IPS DF 6.9 (cell line): ENCODE data around the gene HSFX4.
"Not testable (repeated sequence)": the region's sequence is repeated elsewhere in the genome, so short reads cannot be mapped to it uniquely, and the experiment has no call there.

Experiments used
- DNase-seq: peaks from one replicate; pipeline ENCODE4 v3.0.0-alpha.2; 2013; ENCODE audit warnings: low read depth, low spot score
- H3K27ac ChIP-seq: one replicate; pipeline ENCODE4 v1.5.1; 2013; ENCODE audit warnings: low read length, control low read depth
- H3K27me3 ChIP-seq: 2 replicates; pipeline ENCODE4 v1.6.1; 2013; ENCODE audit warnings: mild to moderate bottlenecking, low read length; ENCODE audit not compliant: control insufficient read depth, insufficient read depth
- H3K36me3 ChIP-seq: 2 replicates; pipeline ENCODE4 v1.6.1; 2013; ENCODE audit warnings: low read length; ENCODE audit not compliant: control insufficient read depth, insufficient read depth
- H3K4me1 ChIP-seq: 2 replicates; pipeline ENCODE4 v1.6.1; 2013; ENCODE audit warnings: low read length; ENCODE audit not compliant: control insufficient read depth, insufficient read depth
- H3K4me3 ChIP-seq: 2 replicates; pipeline ENCODE4 v1.5.1; 2013; ENCODE audit warnings: mild to moderate bottlenecking, low read length
- H3K9me3 ChIP-seq: 2 replicates; pipeline ENCODE4 v1.6.1; 2013; ENCODE audit warnings: low read length, inconsistent platforms; ENCODE audit not compliant: control insufficient read depth, insufficient read depth
- WGBS: extraction: QIAGEN DNeasy Blood & Tissue Kit; methylation state at CpG from one replicate; pipeline ENCODE4 v1.1.7; 2013; ENCODE audit warnings: mixed read lengths, missing lambda C conversion rate; ENCODE audit not compliant: insufficient read length, insufficient coverage; 5-methylcytosine and 5-hydroxymethylcytosine counted together

Gene HSFX4

GRCh38 chrX:149937871-149938426 is 8.6 kb downstream of the HSFX4 start:
- no CpG with 5 or more reads among the region's 46 CpGs for WGBS
- no peaks in the 10 kb centered on the region for H3K9me3 ChIP-seq
- peak overlapping the region; percentile 61 for H3K4me3 ChIP-seq
- DNase-seq = no peak
- no peaks in the 10 kb centered on the region for H3K27me3 ChIP-seq
- 0 out of 2 replicates have a peak, but pooled peaks cover 1% of the 10 kb centered on the region for H3K4me1 ChIP-seq
- no peaks in the 10 kb centered on the region for H3K36me3 ChIP-seq
- no peak overlapping the region for H3K27ac ChIP-seq

- Histone ChIP-seq H3K9me3 (no peaks in the 10 kb centered on the region), H3K36me3 (no peaks in the 10 kb centered on the region), H3K27ac (no peak within 1 kb of the TSS), H3K4me1 (0 out of 2 replicates have a peak, but pooled peaks cover 1% of the 10 kb centered on the region), H3K4me3 (peak within 1 kb of the TSS; percentile 61), H3K27me3 (no peaks in the 10 kb centered on the region)
- DNase-seq = peak; percentile 83
- WGBS = no CpG with 5 or more reads among the region's 39 CpGs
These were observed 9.1 kb downstream of the HSFX4 start, which contains the start of gene EOLA2 for GRCh38 chrX:149938427-149938880. EOLA2 (minus strand) TSS chrX:149938491; CDS start chrX:149933874, 4,617 bp downstream.

- DNase-seq = no peak
- Histone ChIP-seq H3K4me1 (0 out of 2 replicates have a peak, but pooled peaks cover 1% of the 10 kb centered on the region), H3K4me3 (no peak overlapping the region; the same call in 1 of the 2 replicates), H3K27me3 (no peaks in the 10 kb centered on the region), H3K36me3 (no peaks in the 10 kb centered on the region), H3K27ac (no peak overlapping the region), H3K9me3 (no peaks in the 10 kb centered on the region)
- no CpG with 5 or more reads among the region's 50 CpGs for WGBS
These were observed 9.7 kb downstream of the HSFX4 start for GRCh38 chrX:149938881-149939654.

DNA sequence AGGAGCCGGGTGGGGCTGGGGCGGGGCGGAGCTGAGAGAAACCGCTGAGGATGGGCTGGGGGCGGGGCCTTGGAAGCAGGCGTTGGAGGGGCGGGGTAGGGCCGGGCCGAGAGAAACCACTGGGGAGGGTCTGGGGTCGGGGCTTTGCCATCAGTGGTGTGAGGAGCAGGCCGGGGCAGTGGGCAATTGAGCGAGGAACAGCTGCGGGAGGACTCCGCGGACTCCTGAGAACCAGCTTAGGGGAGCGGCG is 10.2 kb downstream of the HSFX4 start:
- DNase-seq = no peak
- Histone ChIP-seq H3K4me1 (0 out of 2 replicates have a peak, but pooled peaks cover 1% of the 10 kb centered on the region), H3K4me3 (peak overlapping the region; percentile 55; the same call in 1 of the 2 replicates), H3K36me3 (no peaks in the 10 kb centered on the region), H3K9me3 (no peaks in the 10 kb centered on the region), H3K27ac (no peak overlapping the region), H3K27me3 (no peaks in the 10 kb centered on the region)
- no CpG with 5 or more reads among the region's 17 CpGs for WGBS

GRCh38 chrX:149939905-149940673 is 10.7 kb downstream of the HSFX4 start:
- Histone ChIP-seq H3K36me3 (no peaks in the 10 kb centered on the region), H3K4me1 (0 out of 2 replicates have a peak, but pooled peaks cover 1% of the 10 kb centered on the region), H3K9me3 (no peaks in the 10 kb centered on the region), H3K27ac (no peak overlapping the region), H3K4me3 (peak overlapping the region; percentile 55; the same call in 1 of the 2 replicates), H3K27me3 (no peaks in the 10 kb centered on the region)
- peak; percentile 78 for DNase-seq
- no CpG with 5 or more reads among the region's 27 CpGs for WGBS

- no CpG with 5 or more reads among the region's 11 CpGs for WGBS
- H3K4me3 ChIP-seq, H3K27ac ChIP-seq, H3K36me3 ChIP-seq, DNase-seq, H3K9me3 ChIP-seq, H3K4me1 ChIP-seq, H3K27me3 ChIP-seq: not testable (repeated sequence)
These were observed 11.3 kb downstream of the HSFX4 start for GRCh38 chrX:149940674-149941024.

DNA sequence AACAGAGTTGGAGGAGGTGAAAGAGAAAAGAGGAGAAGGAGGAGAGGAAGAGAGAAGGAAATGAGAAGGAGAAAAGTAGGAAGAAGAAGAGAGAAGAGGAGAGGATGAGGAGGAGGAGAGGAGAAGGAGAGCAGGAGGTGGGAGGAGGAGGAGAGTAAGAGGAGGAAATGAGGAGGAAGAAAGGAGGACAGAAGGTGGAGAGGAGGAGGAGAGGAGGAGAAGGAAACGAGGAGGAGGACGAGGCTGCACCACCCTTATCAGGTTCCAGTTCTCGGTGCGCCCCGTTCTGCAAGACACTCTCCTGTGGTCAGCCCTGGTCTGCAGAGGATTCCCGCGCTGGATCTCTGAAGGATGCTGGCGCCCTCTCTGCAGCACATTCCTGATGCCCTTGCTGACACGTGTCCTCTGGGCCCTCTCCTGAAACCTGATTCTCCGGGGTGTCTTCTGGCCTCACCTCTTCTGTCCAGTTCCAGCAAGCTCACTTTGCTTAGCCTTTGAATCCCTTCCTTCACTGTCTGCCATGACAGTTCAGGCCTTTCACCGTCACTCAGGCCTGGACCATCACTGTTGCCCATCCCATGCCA is 15.8 kb downstream of the HSFX4 start:
- WGBS = no CpG with 5 or more reads among the region's 11 CpGs

GRCh38 chrX:149945820-149946219 is 16.4 kb downstream of the HSFX4 start:
- not testable (repeated sequence) for H3K9me3 ChIP-seq, H3K27ac ChIP-seq, DNase-seq, H3K27me3 ChIP-seq, H3K36me3 ChIP-seq, H3K4me1 ChIP-seq, H3K4me3 ChIP-seq
- WGBS = no CpG with 5 or more reads among the region's 9 CpGs

More for the DNA sequence above, 15.8 kb downstream of the HSFX4 start:
- DNase-seq, H3K27ac ChIP-seq, H3K4me1 ChIP-seq, H3K4me3 ChIP-seq, H3K9me3 ChIP-seq, H3K36me3 ChIP-seq, H3K27me3 ChIP-seq: not testable (repeated sequence)

- H3K4me3 ChIP-seq, H3K36me3 ChIP-seq, H3K27me3 ChIP-seq, H3K4me1 ChIP-seq, H3K9me3 ChIP-seq, H3K27ac ChIP-seq, DNase-seq: not testable (repeated sequence)
- no CpG with 5 or more reads among the region's 3 CpGs for WGBS
These were observed 17.6 kb downstream of the HSFX4 start for GRCh38 chrX:149946932-149947331.

GRCh38 chrX:149948016-149948415 is 18.6 kb downstream of the HSFX4 start:
- no peak overlapping the region for H3K4me3 ChIP-seq
- WGBS = no CpG with 5 or more reads among the region's 3 CpGs
- H3K27ac ChIP-seq = no peak overlapping the region
- H3K36me3 ChIP-seq = no peaks in the 10 kb centered on the region
- DNase-seq = no peak
- H3K4me1 ChIP-seq = no peaks in the 10 kb centered on the region
- H3K27me3 ChIP-seq = no peaks in the 10 kb centered on the region
- H3K9me3 ChIP-seq = no peaks in the 10 kb centered on the region
